ENCODE data around the gene LRCH3. TPM values are rescaled to one million over a fixed set of nuclear protein-coding genes. Genes with fewer than 3 reads are reported as not detected.

LRCH3 gene
- total RNA-seq = 44.0 and 46.2 TPM in 2 replicates

DNA sequence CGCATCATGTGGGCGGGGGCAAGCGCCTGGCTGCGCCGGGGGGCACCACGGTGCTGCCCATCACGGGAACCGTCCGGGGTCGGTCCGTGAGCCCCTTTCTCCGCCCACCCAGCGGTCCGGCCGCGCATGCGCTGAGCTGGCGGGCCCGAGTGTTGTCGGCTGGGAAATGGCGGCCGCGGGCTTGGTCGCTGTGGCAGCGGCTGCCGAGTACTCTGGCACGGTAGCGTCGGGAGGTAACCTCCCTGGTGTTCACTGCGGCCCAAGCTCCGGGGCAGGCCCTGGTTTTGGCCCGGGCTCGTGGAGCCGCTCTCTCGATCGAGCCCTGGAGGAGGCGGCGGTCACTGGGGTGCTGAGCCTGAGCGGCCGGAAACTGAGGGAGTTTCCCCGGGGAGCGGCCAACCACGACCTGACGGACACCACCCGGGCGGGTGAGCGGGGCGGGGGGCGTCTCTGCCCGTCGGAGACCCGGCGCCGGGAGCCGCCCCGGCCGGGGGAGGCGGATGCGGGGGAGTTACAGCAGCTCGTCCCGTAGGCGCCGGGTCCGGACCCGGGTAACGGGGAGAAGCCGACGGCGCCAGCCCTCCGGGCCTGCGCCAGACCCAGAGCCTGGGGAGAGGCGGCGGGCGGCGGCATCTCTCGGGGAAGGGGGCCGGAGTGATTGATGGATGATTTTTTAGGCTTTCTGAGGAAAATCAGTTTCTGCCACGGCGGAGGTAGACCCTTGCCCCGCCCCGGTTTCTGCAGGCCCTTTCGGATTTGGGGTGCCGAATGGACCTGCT is at the start of gene LRCH3:
Gene LRCH3, plus strand, starts transcription at position 142 of the 779 bp plus-strand sequence. Its CDS starts 25 bp downstream, at position 167.
- peak; percentile 27 for DNase-seq (ENCODE audit: low read depth, low spot score)

DNA sequence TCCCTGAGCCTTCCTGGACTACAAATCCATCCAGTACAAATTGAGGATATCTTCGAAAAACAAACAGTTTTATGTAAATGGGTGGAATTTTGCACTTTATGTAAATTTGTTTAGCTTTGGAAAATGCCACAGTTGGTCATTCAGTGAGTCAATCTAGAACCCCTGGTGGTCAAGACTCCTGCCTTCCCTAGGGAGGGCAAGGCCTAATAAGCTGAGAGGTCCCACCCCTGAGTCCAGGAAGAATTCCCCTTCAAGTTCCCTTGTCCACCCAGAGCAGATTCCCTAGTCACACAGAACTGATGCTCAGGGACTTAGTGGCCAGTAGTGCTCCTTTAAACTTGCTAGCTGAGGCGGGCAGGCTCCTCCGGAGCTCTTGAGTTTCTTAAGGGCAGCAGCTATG is 48.3 kb upstream of the LRCH3 start:
- DNase-seq (ENCODE audit: low read depth, low spot score) = no peak

- DNase-seq (ENCODE audit: low read depth, low spot score) = no peak
Measured at GRCh38 chr3:197746209-197746608, 44.8 kb upstream of the LRCH3 start.

GRCh38 chr3:197746801-197747237 is 44.2 kb upstream of the LRCH3 start:
- no peak for DNase-seq (ENCODE audit: low read depth, low spot score)

DNA sequence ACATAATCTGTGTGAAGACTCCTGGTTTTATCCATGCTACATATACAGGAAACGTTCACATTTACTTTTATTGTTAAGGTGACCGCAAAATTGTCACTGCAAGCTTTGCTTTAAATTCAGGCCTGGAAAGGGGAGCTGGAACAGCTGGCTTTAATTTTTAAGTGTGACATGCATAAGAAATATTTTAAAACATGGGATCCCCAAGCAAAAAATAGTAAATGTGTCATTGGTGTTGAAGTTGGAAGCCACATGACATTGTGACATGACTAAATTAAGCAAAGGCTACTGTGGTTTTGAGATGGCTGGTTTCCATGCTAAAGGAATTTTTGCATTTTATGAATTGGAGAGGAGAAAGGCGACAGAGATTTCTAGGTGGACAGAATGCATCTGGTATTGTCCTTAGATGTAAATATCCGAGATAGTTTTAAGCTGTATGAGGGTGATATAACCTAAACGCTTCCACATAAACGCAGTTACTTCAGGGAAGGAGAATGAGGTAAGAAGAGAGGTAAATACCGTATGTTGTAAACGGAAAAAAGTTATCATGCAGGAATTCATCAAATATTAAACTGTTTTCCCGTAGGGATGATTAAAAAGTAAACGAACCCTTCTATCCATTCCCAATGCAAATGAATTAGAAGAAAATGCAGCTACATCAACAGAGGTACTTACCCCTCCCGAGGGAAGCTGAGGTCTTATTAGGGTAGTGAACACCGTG is 42.3 kb upstream of the LRCH3 start:
- DNase-seq (ENCODE audit: low read depth, low spot score) = no peak

GRCh38 chr3:197749315-197749600 is 41.8 kb upstream of the LRCH3 start:
- DNase-seq (ENCODE audit: low read depth, low spot score) = no peak

DNA sequence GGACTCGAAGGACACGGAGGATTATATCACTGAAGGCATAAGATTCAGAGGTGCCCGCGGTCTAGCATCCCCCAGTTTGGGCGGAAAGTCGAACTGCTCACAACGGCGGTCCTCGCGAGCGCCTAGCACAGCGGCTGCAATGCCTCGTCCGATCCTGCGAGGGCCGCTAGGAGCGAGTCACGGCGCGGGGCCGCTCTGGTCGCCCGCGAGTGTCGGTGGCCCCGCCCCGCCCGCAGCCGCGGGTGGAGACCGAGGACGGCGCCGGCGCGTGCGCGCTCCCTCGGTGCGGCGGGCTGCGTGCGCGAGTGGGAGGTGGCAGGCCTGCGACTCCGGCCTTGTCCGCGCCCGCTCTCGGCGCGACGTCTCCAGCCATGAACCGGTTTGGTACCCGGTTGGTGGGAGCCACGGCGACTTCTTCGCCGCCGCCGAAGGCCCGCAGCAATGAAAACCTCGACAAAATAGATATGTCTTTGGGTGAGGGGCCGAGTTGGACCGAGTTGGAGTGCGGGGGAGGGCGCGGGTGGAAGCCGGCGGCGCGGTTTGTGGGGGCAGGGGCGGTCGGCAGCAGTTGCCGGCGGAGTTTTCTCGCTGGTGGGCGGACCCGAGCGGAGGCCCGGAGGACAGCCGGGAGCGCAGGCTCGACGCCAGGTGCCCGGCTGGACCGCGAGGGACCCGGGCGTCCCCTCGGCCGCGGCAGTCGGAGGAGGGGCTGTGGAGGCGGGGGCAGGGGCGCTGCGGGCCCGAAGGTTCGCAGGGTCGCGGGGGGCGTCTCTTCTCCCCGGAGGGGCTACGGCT is 41.3 kb upstream of the LRCH3 start, which contains the start of gene FYTTD1:
Gene FYTTD1, plus strand, starts transcription at position 283 of the 795 bp plus-strand sequence. Its CDS starts 89 bp downstream, at position 372.
- DNase-seq (ENCODE audit: low read depth, low spot score) = peak; percentile 54

DNA sequence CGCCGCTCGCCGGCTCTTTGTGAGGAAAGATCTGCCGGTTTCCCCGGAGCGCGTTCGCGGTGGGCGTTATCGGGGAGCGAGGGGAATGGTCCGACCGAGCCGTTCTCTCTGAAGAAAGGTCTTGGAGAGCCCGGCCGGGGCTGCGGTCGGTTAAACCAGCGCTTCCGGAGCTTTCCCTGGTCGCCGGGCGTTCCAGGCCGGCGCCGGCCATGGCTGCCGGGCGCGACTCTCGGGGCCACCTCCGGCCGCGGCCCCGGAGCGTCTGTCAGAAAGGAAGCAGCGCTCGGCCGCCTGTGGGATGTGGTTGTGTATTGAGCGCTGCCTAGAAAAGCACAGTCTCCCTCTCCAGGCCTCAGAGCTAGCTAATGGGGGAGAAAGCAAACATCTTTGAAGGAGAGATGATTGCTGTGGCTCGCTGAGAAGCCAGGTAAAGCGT is 40.6 kb upstream of the LRCH3 start:
- DNase-seq (ENCODE audit: low read depth, low spot score) = peak; percentile 20

GRCh38 chr3:197750858-197751737 is 40.0 kb upstream of the LRCH3 start:
- no peak for DNase-seq (ENCODE audit: low read depth, low spot score)

DNA sequence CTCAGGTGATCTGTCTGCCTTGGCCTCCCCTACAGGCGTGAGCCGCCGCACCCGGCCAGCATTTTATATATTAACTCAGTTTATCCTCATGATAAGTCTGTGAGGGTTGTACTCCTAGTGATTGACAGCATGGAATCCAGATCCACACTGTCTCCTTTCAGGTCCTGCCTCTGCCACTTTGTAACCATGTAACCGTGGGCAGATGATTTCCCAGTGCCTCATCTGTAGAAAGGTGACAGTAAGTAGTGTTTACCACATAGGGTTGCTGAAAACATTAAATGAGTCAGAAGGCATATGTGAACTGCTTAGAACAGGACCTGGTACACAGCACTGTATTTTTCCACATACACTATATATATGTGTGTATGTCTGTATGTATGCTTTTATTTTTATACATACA is 38.9 kb upstream of the LRCH3 start:
- no peak for DNase-seq (ENCODE audit: low read depth, low spot score)

GRCh38 chr3:197753263-197753662 is 37.8 kb upstream of the LRCH3 start:
- no peak for DNase-seq (ENCODE audit: low read depth, low spot score)

GRCh38 chr3:197756704-197757103 is 34.4 kb upstream of the LRCH3 start:
- DNase-seq (ENCODE audit: low read depth, low spot score) = no peak

- no peak for DNase-seq (ENCODE audit: low read depth, low spot score)
Measured at GRCh38 chr3:197758512-197758911, 32.5 kb upstream of the LRCH3 start.

DNA sequence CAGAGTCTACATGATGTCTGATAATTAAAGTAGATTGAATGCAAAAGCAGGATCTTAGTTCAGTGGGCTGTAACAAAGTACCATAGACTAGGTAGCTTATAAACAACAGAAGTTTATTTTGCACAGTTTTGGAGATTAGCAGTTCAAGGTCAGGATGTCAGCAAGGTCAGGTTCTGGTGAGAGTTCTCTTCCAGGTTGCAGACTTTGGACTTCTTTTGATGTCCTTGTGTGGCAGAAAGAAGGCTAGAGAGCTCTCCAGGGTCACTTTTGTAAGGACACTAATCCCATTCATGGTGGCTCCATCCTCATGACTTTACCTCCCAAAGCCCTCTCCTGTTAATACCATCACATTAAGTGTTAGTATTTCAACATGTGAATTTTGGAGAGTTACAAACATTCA is 29.3 kb upstream of the LRCH3 start:
- DNase-seq (ENCODE audit: low read depth, low spot score) = no peak

GRCh38 chr3:197775317-197775716 is 15.7 kb upstream of the LRCH3 start:
- no peak for DNase-seq (ENCODE audit: low read depth, low spot score)

DNA sequence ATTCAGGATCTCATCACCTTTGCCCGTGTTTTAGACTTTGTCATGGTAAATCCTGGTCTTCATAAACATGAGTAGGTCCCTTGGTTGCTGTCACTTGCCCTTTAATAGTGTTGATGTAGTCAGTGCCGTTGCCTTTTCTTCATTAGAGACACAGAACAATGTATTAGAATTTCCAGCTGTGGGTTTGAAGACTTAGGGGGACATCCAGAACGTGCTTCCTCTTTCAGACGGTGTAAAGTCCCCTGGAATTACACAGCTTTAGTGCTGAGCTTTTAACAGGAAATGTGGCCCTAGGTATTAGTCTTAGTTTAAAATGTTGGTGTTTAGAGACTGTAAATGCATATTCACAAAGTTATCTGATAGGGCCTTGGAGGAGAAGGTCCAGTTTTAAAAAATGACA is 8.8 kb upstream of the LRCH3 start:
- no peak for DNase-seq (ENCODE audit: low read depth, low spot score)

DNA sequence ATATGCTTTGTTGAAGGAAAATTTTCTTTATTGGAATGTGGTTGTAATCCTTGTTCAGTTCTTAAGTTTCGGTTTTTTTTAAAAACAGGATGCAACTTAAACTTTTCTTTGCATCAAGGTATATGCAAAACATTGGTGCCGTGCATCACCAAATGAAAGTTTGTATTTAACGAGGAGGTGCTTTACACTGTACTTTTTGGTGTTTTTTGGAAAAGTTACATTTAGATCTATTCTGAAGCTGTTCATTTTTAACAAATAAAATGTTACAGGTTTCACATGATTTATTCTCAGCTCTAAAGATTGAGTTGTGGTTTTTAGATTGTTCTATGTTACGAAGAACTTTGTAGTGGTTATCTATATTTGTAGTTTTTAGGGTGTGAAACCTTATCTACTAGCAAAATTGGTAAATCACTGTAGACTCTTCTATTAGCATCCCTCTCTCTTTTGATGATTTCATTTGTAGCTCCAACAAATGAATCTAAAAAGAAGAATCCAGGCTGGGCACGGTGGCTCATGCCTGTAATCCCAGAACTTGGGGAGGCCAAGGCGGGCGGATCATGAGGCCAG is 7.0 kb upstream of the LRCH3 start:
- DNase-seq (ENCODE audit: low read depth, low spot score) = no peak

DNA sequence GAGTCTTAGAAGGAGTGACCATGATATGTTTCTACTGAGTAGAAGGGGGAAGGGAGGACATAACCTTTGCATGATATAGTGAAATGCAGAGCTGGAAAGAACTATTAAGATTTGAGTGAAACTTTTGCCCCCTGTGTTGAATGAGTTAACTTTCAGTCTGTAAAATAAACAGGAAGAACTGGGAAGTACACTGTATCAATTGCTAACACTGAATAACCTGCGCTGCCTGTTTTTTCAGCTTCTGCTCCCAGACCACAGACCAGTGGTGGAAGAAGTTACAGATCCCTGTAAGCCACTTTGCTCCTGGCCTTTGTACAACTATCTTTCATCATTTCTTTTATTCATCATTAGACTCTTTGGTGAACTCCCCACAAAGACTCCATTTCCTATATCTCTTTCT is 3.6 kb upstream of the LRCH3 start:
- DNase-seq (ENCODE audit: low read depth, low spot score) = no peak

- no peak for DNase-seq (ENCODE audit: low read depth, low spot score)
Measured at GRCh38 chr3:197789309-197789708, 1.7 kb upstream of the LRCH3 start.

- no peak for DNase-seq (ENCODE audit: low read depth, low spot score)
Measured at GRCh38 chr3:197790033-197790432, 1.0 kb upstream of the LRCH3 start.

All from pulmonary artery endothelial cell (primary cell).